Measurements from ENCODE around the gene IKZF1.

GRCh38 chr7:50304129-50304910 lies at the start of gene IKZF1:
- TF ChIP-seq, protein P1, sequence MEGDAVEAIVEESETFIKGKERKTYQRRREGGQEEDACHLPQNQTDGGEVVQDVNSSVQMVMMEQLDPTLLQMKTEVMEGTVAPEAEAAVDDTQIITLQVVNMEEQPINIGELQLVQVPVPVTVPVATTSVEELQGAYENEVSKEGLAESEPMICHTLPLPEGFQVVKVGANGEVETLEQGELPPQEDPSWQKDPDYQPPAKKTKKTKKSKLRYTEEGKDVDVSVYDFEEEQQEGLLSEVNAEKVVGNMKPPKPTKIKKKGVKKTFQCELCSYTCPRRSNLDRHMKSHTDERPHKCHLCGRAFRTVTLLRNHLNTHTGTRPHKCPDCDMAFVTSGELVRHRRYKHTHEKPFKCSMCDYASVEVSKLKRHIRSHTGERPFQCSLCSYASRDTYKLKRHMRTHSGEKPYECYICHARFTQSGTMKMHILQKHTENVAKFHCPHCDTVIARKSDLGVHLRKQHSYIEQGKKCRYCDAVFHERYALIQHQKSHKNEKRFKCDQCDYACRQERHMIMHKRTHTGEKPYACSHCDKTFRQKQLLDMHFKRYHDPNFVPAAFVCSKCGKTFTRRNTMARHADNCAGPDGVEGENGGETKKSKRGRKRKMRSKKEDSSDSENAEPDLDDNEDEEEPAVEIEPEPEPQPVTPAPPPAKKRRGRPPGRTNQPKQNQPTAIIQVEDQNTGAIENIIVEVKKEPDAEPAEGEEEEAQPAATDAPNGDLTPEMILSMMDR (IDR thresholded peaks at IDR 0.05; ENCODE audit: insufficient read depth, low read length, poor library complexity, severe bottlenecking): no peak
- no peak for TF ChIP-seq EZH2phosphoT487 (conservative IDR thresholded peaks at IDR 0.05; ENCODE audit: low read length)

Measured in SU-DHL-6 (cell line).